ENCODE data around the gene HSPB7.
A peak's percentile ranks its signal among the peaks of the same experiment; 100 is the strongest.

HSPB7 gene

GRCh38 chr1:15974855-15975254 lies 43.0 kb downstream of the HSPB7 start:
- DNase-seq, result no peak

DNA sequence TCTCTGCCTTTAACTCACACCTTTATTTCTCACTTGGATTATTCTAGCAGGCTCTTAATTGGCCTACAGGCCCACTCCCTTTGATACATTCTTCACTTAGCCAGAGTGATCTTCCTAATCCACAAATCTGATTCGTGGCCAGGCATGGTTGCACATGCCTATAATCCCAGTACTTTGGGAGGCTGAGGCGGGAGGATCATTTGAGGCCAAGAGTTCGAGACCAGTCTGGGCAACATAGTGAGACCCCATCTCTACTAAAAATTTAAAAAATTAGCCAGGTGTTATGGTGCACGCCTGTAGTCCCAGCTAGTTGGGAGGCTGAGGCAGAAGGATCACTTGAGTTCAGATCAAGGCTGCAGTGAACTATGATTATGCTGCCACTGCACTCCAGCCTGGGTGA lies 44.1 kb downstream of the HSPB7 start:
- no peak for DNase-seq

DNA sequence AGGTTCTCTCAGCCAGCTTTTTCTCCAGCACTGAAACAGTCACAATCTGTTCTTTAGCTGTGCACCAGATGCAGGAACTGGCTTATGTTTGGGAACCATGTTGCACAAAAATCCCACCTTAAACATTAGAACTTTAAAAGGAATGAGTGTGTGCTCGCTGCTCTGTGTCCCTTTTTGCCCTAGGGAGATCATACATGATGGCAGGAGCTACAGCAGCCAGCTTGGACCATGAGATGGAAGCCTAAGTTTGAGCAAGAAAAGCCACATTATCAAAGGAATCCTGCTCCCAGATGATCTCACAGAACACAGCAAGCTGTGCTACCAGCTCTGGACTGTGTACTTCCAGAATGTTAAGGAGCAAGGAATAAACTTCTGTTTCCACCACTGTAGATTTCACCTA lies 45.4 kb downstream of the HSPB7 start:
- no peak for DNase-seq

GRCh38 chr1:15970911-15971310 lies 46.9 kb downstream of the HSPB7 start:
- DNase-seq, result no peak

- DNase-seq, result no peak
These were observed 48.4 kb downstream of the HSPB7 start for GRCh38 chr1:15969321-15969880.

GRCh38 chr1:15968172-15968571 lies 49.7 kb downstream of the HSPB7 start:
- no peak for DNase-seq

GRCh38 chr1:15966956-15967344 lies 50.9 kb downstream of the HSPB7 start:
- no peak for DNase-seq

DNA sequence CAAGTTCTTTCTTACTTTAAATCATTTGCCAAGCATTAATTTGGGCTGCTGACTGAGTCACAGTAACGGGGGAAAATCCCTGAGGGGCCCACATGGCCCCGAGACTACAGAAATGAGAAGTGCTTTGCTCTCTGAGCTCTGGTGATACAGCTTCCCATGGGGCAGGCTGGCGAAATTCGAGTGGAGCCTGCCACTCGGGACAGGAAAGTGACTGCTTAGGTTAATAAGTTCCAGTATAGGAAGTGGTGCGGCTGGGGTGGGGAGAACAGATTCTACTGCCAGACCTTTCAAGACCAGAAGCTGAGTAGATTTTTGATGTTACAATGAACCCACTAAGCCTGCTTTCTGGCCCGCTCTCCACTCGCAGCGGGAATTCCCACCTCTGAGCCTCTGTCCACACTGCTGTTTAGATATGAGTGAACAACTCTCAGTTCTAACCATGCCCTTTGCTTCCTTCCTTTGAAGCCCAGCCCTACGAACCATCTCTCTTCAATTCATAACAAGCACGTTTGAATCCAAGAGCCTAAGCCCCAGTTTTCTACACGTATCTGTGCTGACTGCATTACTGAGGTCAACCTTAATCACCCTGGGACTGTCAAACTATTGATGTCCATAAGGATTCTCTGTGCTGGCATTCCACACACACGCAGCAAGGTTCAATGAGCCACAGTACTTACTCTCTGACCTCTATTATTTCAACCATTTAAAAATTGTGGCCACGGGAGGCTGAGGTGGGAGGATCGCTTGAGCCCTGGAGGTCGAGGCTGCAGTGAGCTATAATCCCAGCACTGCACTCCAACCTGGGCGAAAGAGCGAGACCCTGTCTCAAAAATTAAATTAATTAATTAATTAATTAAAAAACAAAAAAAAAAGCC lies 51.5 kb downstream of the HSPB7 start:
- DNase-seq, result peak; percentile 64 to 74

GRCh38 chr1:15965228-15965767 lies 52.5 kb downstream of the HSPB7 start:
- DNase-seq, result no peak

Data from activated CD4-positive, alpha-beta T cell treated with anti-CD3 and anti-CD28 coated beads, Interleukin-2, amount 50 U/mL, for 4 hours (primary cell).